IPS-NIHi7 (cell line): ENCODE measurements around the gene PSAPL1.

Experiments
- DNase-seq: peaks from one replicate; pipeline ENCODE4 v3.0.0; 2012; ENCODE audit warnings: mixed read lengths; ENCODE audit errors: extremely low spot score

PSAPL1 gene

DNA sequence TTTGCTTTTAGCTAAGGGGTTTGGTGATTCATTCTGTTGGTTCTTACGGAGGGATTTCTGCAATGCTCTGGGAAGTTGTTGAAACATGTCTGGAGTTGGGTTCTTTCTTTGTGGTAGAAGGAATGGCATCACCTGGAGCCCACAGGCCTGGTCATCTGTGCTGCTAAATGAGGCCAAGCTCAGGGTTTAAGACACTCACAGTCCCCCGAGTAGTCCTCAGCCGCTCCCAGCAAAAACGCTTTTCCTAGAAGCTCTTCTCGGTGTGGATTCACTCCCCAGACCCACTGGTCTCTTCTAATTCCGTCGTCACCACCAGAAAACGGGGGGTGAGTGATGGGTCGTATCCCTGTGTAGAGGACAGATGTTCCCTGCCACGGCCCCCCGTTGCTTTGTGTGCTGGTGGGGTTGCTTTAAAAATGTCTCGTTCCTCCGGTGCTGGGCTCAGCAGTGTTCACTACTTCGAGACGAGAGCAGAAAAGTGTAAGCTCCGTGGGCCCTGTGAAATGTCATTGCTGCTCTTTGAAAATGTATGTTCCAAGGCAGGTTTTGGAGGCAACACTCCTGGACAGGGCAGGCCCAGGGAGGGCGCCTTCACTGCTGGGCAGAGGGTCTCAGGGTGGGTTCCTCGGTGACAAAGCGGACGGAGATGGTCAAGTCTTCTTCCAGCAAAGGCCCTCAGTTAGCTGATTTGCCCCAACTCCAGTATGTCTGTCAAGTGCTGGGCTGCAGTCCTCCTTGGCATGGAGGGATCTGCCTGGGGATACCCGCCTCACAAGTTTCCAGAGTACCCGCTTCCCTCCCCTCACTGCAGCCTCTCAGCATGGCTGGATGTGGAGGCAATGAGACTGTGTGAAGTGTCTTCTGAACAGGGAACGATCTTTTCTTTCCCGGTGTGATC is 37.3 kb downstream of the PSAPL1 start:
- no peak for DNase-seq

DNA sequence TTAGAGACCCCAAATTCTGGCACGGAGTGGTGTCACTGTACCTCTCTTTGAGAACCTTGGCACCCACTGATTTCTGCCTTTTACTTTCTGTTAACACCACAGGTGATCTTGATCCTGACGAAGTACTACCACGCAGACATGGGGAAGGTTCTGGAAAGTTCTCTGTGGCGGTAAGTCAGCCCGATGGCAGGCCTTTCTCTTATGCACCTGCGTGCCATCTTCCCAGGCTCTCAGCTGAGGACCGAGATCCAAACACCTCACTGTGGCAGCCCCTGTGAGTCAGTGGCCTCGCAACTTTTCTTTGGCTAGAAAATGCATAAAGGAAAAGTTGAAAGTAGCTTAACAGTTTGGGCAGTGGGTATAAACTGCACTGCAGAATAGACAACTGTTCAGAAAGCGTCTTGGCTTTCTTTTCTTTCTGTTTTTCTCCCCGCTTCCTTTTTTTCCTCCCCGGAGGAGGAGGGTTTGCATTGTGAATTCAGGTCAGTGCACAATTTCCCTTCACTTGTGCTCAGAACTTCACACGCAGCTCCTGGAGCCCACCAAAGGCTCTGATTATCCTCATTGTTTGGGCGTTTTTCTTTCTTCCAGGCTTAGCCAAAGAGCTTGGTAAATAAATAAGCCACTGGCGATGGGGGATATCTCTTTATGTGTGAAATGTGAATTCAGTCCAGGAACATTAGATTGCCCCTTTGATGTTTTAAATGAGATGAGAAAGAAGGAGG is 38.4 kb downstream of the PSAPL1 start:
- DNase-seq = no peak

DNA sequence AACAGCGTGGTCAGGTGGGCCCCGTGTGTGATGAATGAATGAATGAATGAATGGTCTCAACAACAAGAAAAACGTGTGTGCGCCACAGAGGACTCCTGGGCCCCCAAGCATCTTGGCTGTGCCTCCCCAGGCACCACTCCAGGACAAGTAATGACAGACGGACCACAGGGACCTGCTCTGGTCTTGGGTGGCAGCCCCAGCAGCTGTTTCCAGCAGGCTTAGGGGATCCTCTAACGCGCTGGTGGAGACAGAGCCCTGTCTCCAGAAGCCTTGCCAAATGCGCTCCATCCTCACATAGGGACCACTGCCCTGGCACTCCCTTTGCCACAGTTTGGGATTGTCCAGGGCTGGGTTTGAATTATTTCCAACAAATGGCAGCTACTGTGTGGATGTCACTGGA is 39.1 kb downstream of the PSAPL1 start:
- no peak for DNase-seq

DNA sequence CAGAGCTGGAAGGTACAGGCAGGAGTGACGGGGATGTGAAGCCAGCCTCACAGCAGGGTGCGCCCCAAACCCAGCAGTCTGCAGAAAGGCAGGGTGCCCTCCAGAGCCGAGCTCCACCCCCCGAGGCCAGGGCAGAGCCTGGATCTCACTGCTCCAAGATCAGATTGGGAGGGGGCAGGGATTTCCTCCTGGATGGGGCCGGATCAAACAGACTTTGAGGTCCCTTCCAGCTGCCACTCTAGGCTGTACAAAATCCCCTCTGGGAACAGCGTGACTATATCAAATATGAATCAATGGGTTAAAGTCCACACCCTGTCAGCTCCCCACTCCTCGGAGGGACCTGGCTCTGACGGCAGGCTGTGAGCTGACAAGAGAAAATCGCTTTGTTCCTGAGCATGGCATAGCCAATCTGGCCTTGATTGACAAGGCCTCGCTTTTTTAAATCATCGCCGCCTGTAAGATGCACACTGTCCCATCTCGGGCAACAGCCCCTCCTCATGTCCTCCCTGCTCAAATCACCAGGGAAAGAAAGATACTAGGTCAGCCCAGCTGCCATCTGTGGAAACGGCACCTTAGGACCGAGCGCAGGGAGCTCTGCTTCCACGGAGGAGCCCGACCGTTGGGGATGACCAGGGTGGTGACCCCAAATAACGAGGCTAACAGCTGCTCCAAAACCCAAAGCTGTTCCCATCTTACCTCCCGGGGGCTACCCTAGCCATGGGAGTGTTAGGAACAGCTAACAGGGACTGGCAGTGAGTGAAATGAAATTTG is 39.9 kb downstream of the PSAPL1 start:
- DNase-seq = no peak

DNA sequence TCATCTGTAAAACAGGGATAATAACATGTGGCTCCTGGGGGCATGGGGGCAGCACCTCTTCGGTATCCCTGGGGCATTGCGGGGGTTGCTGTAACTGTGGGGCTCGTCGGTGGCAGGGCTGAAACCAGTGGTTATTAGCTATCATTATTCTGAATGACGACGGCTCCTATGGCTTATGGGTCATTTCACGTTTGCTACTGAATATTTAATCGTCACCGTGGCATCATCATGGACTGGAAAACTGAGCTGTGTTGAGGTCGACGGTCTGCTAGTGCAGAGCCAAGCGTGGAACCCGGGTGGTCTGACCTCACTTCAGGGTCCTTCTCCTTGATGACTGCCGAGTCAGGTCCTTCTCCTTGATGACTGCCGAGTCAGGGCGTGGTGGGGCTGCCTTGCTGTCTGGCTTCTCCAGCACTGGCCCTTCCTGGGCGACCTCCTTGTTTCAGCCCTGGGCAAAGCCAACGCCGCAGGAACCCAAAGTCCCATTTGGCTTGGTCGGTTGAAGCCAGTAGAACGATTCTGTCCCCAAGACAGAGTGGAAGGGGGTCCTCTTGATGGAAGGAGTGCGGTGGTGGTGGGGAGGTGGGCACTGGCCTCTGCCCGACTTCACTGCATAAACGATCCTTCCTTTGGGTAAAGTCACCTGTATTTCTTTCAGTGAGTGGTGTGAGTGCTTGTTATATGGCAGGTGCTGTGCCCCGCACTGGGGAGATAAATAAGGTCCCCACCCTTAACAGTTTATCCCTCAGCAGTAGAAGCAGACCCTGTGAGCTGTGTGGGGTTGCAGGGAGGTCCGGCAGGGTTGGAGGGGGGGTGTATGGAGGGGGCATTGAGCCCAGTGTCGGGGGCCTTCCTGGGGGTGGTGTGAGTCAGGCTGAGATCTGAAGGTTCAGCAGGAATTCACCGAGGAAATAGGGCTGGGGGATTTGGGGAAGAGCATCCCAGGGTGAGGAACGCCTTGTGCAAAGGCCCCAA is 40.8 kb downstream of the PSAPL1 start:
- no peak for DNase-seq

DNA sequence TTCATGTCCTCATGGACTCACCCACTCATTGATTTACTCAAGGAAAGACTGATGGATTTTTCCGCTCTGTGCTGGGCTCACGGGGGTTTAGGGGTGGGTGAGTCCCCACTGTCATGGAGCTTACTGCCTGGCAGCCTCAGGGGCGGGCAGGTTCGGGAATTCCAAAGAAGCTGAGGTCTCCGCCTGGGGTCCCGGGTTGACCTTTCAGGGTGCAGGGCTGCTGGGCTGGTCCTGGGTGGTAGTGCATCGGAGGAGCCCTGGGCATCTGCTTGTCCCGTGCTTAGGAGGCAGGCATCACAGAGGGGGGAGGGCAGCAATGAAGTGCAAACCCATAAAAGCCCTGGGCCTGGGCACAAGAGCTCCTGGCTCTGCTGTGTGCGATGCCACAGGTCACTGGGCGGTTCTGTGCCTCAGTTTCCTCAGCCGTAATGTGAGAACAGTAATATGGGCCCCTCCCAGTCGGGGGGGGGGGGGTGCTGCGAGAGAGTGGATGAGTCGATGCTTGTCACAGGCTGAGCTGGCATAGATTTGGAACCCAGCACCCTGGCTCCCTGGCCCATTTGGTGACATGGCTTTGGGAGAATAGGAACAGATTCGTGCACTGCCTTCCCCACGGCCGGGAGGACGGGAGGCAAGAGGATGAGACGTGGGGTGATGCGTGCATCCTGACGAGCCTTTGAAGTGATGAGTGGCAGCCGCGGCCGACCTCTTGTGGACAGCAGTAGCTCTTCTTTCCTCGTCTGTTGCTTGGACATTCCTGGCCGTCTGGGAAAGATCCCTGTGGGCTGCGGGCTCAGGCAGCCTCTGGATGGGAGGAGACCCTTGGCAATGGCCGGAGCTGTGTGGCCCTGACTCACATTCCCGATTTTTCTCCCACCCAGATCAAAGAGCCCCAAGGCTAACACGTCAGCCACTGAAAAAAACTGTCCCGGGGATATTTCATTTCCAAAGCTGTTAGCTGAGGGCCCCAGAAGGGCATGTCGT is 42.0 kb downstream of the PSAPL1 start:
- no peak for DNase-seq

DNA sequence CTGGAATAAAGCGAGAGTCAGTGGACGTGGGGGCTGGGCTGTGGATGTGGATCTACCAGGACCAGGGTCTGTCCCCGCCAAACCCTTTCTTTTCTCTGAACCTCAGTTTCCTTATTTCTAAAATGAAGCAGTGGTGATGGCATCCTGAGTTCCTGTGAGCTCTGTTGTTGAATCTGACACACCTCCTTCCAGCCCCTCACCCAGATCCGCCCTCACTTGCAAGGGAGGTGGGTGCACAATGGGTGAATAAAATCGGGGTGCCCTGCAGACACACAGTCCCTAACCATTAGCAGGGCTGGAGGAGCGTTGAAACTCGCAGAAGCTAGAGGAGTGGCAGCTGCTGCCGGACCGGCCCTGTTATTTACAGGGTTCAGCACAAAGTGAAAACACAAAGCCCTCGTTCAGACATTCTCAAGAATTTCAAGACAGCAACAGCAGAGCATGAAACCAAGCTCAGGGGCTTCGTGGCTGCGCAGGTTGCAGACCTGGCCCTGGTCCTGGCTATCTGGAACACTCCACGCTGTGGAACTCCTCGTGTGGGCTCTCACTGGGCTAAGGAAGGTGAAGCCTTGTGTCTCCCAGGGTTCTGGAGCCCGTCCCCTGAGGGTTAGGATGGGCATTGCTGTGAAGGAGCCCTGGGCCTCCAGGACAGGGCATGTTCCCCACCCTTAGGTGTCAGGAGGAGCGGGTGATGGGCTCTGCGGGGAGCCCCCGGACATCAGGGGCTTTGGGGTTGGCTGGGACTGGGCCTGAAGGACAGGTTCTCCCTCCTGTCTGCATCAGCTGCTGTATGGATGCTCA is 42.9 kb downstream of the PSAPL1 start:
- DNase-seq = no peak

DNA sequence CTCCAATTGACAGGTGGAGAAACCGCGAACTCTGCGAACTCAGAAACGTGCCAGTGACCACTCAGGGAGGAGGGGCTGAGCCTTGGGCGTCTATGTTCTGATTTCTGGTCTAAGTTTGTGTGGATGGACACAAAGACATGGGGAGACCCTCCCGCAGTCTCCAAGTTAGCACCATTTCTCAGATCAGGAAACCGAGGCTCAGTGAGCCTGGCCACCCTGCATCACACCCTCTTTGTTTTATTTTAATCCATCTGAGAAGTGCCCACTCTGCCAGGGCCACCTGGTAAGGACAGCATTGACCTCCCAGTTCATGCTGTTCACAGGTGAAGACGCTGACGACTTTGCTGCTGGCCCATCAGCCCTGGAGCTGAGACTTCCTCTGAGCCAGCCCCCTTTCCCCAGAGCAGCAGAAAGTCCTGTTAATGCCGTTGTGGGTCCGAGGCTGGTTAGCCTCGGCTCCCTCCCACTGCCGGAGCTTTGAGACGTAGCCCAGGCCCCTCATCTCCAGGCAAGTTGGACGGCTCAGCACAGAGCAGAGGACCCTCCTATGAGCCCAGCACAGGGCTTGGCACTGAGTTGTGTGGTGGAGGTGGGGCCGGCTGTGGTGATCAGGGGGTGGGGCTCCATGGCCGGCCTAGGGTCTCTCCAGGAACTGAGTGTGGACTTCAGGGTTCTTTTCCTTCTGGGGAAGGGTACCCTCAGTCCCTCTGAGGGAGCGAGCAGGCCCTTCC is 43.7 kb downstream of the PSAPL1 start:
- DNase-seq = no peak

DNA sequence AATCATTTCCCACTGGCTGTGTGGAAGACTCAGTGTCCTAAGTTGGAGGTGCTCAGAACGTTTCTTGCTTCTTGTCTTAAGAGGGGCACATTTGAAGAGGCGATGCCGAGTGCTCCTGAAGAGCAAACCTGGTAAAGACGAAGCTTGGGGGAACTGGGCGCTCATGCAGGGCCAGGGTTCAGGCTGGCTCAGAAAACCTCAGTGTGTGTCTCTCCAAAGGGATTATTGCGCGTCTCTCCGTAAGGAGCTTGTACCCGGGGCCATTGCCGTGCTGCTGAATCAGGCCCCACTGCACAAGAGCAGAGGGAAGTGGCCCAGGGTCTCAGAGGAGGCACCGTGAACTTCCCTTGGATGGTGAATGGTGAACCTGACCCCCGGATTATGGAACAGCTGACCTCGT is 44.4 kb downstream of the PSAPL1 start:
- DNase-seq = no peak

DNA sequence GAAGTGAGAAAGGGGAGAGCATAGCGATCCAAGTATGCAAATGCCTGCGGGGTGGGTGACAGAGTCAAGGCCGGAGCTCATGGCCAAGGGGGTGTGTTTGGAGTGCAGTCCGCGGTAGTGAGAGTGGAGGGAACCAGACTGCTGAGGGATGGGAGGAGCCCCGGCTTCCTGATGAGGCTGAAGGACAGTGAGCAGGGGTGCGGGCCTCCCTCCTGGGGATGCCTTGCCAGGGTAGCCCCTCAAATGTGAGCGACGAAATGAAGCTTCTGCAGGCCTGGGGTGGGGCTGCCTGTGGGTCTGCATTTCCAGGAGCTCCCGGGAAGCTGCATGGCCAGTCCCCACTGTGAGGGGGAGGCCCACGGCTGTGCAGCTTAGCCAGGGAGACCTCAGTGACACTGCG is 45.0 kb downstream of the PSAPL1 start:
- DNase-seq = no peak

DNA sequence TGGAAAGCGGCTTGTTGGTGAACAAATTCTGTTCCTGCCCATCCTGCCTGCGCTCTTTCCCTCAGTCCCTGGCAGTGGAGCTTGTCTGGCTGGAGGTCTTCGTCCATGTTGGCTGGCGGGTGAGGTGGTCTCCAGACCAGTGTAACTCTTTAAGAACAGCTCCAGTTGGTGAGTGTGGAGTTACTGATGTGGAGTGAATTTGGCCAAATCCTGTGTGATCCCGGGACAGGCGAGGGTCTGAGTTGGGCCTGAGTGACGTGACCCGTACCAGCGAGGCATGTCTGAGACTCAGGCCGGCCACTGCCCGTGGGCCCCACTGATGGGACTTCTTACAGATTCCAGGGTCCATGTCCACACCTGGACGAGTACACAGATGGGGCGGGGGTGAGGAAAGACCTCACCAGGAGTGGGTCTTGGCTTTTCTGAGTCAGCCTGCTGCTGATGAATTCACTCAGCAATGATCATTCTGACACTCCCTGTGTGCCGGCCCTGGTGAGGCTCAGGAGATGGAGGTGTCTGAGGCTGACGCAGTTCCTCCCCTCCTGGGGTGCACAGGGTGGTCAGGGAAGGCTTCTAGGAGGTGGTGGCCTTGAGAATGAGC is 45.5 kb downstream of the PSAPL1 start:
- no peak for DNase-seq

DNA sequence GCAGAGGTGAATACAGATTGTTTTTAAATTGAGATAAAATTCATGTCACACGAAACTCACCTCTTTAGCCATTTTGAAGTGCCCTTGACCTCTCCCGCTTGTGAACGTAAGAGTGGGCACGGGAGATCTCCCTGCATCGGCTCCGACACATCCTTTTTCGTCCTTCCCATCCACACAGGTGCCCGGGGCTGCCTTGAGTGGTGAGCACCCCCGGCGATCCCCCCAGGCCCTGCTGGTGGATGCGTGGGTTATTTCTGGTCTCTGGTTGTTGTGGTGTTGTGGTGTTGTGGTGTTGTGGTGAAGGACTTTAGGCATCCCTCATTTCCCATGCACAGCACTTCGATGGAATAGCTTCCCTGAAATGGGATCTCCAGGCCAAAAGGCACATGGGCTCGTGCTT is 46.1 kb downstream of the PSAPL1 start:
- DNase-seq = no peak

DNA sequence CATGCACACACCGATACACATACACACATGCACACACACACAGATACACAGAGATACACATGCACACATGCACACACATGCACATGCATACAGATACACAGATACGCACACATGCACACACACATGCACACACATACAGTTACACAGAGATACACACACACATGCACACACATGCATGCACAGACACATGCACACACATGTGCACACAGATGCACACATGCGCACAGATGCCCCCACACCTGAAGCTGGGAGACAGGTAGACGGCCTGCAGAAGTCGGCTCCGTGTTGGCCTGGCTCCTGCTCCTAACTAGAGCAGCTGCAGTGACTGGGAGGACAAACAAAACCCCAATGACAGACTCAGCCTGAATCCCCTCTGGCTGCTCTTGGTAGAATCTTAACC is 46.8 kb downstream of the PSAPL1 start:
- DNase-seq = no peak

DNA sequence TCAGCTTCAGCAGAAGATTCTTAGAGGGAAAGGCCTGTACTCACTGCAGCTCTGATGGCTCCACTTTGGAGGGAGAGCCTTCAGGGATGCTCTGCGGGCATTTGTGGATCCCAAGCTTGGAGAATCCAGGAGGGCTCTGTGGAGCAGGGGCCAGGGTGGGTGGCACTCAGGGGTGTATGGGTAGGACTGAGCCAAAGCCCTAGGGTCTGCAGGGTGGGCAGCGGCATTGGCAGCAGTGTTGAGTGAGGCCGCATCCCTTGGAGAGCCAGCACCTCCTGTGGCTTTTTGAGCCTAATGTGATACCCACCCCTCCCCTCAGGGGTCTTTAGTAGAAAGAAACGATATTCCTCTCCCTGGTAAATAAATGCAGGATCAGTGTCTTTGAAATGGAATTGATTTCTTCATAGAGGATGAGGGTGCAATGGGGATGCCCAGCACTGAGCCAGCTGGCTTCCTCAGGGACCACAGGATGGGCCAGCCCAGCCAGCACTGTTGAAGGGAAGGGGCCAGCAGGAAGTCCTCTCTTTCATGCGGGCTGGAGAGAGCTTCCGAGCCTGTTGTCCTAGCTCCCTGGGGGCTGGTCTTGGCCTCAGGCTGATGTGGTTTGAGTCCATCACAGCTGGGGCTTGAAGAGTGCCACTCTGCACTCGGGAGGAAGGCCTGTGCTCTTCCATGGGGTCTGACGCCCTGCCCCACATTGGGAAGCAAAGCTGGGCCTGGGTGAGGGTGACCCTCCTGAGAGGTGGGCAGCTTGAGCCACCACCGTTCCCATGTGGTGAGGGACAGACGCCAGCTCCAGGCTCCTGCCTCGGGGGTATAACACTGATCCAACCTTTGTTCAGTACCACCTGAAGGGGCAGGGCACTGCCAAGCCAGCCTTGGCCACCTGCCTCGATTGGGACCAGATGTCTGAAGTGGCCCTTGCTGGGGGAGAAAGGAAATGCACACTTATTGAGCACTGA is 49.5 kb downstream of the PSAPL1 start:
- no peak for DNase-seq

DNA sequence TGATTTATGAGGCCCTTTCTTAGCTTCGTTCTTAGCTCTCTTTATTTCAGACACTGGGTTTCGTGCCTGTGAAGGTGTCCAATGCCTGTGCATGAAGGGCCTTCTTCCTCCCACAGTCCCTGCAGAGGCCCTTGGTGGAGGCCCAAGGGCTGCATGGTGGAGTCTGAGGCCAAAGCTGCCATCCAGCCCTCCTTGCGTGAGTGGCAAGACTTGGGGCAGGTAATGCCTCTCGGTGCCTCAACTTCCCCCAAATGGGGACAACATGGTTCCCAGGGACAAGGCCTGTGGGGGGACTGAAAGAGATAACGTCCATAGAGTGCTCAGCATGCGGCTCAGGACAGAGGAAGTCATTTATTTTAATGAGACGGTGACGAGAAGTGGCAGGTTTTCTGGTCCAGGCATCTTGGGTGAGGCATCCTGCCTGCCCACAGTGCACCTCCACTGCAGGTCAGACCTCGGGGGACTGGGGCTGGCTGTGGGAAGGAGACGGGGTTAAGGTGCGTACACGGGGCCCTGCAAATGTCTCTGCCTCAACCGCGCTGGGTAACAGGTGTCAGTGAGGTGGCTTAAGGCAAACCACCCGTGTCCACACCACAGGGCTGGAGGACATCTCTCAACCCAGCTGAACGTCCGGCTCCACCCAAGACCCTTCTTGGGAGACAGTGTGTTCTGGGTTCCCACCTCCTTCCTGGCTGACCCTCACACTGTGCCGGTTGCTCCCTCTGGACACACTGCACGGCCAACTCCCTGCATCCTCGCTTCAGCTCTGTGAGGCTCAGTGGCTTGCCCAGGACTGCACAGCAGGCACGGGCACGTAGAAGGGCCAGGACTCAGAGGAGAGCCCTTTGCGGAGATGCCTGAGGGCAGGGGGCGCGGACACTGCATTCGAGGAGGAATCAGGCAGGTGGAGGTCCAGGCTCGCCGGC is 50.5 kb downstream of the PSAPL1 start:
- no peak for DNase-seq

DNA sequence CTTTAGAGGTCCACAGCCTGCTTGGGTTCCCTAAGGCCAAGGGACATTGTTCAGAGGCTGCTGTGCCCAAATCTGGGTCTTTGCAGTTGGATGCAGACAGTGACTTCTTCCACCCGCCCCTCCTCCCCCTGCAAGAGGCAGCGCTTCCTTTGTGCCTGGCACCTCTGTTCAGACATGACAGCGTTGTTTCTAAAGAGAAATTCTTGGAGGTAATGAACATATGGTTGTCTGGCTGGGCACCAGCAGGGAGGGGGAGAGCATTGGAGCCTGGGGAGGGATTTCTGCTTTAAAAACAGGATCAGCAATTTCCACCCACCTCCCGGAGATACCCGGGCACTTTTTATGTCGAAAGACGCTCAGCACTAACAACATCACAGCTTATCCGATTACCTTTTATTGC is 51.5 kb downstream of the PSAPL1 start:
- no peak for DNase-seq
